NCI-H446 treated with DMSO at 0.1 percent for 48 hours (cell line): ENCODE data around the gene CC2D1A.
A peak's percentile ranks its signal among the peaks of the same experiment; 100 is the strongest.

Experiments used
- DNase-seq: peaks from one replicate; lab custom pipeline; 2025; lab: John Stamatoyannopoulos, UW

The CC2D1A gene

GRCh38 chr19:13877303-13877702 is 28.7 kb upstream of the CC2D1A start:
- DNase-seq = no peak

- DNase-seq = peak; percentile 88
Observed at GRCh38 chr19:13880059-13881043, 25.6 kb upstream of the CC2D1A start.

GRCh38 chr19:13881251-13881691 is 24.7 kb upstream of the CC2D1A start:
- DNase-seq = no peak

GRCh38 chr19:13881692-13882418 is 24.1 kb upstream of the CC2D1A start:
- DNase-seq = no peak

- DNase-seq = no peak
Observed at GRCh38 chr19:13882419-13882795, 23.6 kb upstream of the CC2D1A start.

- DNase-seq = no peak
Observed at GRCh38 chr19:13882836-13883235, 23.2 kb upstream of the CC2D1A start.

GRCh38 chr19:13883516-13884064 is 22.4 kb upstream of the CC2D1A start:
- DNase-seq = no peak

GRCh38 chr19:13884726-13885591 is 21.0 kb upstream of the CC2D1A start:
- DNase-seq = no peak

GRCh38 chr19:13885826-13886365 is 20.1 kb upstream of the CC2D1A start:
- DNase-seq = no peak

GRCh38 chr19:13887018-13887436 is 19.0 kb upstream of the CC2D1A start:
- no peak for DNase-seq

GRCh38 chr19:13887517-13887916 is 18.5 kb upstream of the CC2D1A start:
- no peak for DNase-seq

GRCh38 chr19:13888281-13888680 is 17.7 kb upstream of the CC2D1A start:
- DNase-seq = no peak

GRCh38 chr19:13890136-13890535 is 15.9 kb upstream of the CC2D1A start:
- no peak for DNase-seq

- no peak for DNase-seq
Observed at GRCh38 chr19:13892870-13893269, 13.1 kb upstream of the CC2D1A start.

- DNase-seq = no peak
Observed at GRCh38 chr19:13894552-13894951, 11.4 kb upstream of the CC2D1A start.

- DNase-seq = no peak
Observed at GRCh38 chr19:13896227-13896626, 9.8 kb upstream of the CC2D1A start.

- DNase-seq = no peak
Observed at GRCh38 chr19:13899393-13899792, 6.6 kb upstream of the CC2D1A start.

- DNase-seq = no peak
Observed at GRCh38 chr19:13899912-13900584, 6.0 kb upstream of the CC2D1A start.

GRCh38 chr19:13902993-13903555 is 2.9 kb upstream of the CC2D1A start:
- no peak for DNase-seq

- no peak for DNase-seq
Observed at GRCh38 chr19:13906521-13906904, 512 bp downstream of the CC2D1A start.

- no peak for DNase-seq
Observed at GRCh38 chr19:13906910-13907309, 909 bp downstream of the CC2D1A start.
